ENCODE measurements around the gene OR10D3. TPM values are rescaled to one million over a fixed set of nuclear protein-coding genes. Genes with fewer than 3 reads are reported as not detected.

Gene OR10D3, protein sequence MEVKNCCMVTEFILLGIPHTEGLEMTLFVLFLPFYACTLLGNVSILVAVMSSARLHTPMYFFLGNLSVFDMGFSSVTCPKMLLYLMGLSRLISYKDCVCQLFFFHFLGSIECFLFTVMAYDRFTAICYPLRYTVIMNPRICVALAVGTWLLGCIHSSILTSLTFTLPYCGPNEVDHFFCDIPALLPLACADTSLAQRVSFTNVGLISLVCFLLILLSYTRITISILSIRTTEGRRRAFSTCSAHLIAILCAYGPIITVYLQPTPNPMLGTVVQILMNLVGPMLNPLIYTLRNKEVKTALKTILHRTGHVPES
- total RNA-seq = not detected in 2 replicates

GRCh38 chr11:124183068-124183467 lies at the start of gene OR10D3:
Gene OR10D3, plus strand, starts transcription at chr11:124183345. Its CDS starts 1,925 bp downstream, at chr11:124185270.

Other genes starting within 250 kb of the OR10D3 start
- gene OR4D5, start 243.7 kb upstream of the OR10D3 start, total RNA-seq = not detected in 2 replicates
- not detected in 2 replicates for gene OR6T1, start 239.5 kb upstream of the OR10D3 start, total RNA-seq
- not detected in 2 replicates for gene OR10S1, start 205.6 kb upstream of the OR10D3 start, total RNA-seq
- not detected in 2 replicates for gene OR10G6, start 188.2 kb upstream of the OR10D3 start, total RNA-seq
- gene OR10G4, start 170.3 kb upstream of the OR10D3 start, total RNA-seq = not detected in 2 replicates
- not detected in 2 replicates for gene OR10G9, start 160.3 kb upstream of the OR10D3 start, total RNA-seq
- not detected in 2 replicates for gene OR10G8, start 156.5 kb upstream of the OR10D3 start, total RNA-seq
- gene OR10G7, start 142.0 kb upstream of the OR10D3 start, total RNA-seq = not detected in 2 replicates
- gene VWA5A, start 67.9 kb upstream of the OR10D3 start, total RNA-seq = 4.7 and 9.9 TPM in 2 replicates
- not detected in 2 replicates for gene OR8G1, start 57.8 kb downstream of the OR10D3 start, total RNA-seq
- gene OR8G5, start 73.0 kb downstream of the OR10D3 start, total RNA-seq = not detected in 2 replicates
- gene OR8D1, start 130.6 kb downstream of the OR10D3 start, total RNA-seq = not detected in 2 replicates
- not detected in 2 replicates for gene OR8D2, start 136.9 kb downstream of the OR10D3 start, total RNA-seq
- gene OR8B2, start 201.2 kb downstream of the OR10D3 start, total RNA-seq = not detected in 2 replicates
- gene OR8B3, start 215.7 kb downstream of the OR10D3 start, total RNA-seq = not detected in 2 replicates
- gene OR8B4, start 241.5 kb downstream of the OR10D3 start, total RNA-seq = not detected in 2 replicates